Left lung (tissue), 10 donors: ENCODE results near the gene NPAS1. TPM values are rescaled to one million over a fixed set of nuclear protein-coding genes. Genes with fewer than 3 reads are reported as not detected.
A peak's percentile ranks its signal among the peaks of the same experiment; 100 is the strongest.

Experiments used
- ATAC-seq: fragments of 200-7000 bp; cut with Tn5 transposase; one replicate; pipeline ENCODE4 v1.9.1; 2020; ENCODE audit warnings: moderate library complexity
- DNase-seq, 4 donors: peaks; one replicate each; pipeline ENCODE4 v3.0.0-alpha.2; 2013 to 2020
- H3K27ac ChIP-seq, 2 donors: fragments of 200-600 bp; sonication (generic) in 1 of 2; one replicate each; pipeline versions ENCODE4 v1.5.0 to v1.8.0; 2020 to 2021
- H3K27me3 ChIP-seq, 2 donors: fragments of 200-600 bp; sonication (generic) in 1 of 2; one replicate each; pipeline versions ENCODE4 v1.5.0 to v1.8.0; 2020 to 2021
- H3K36me3 ChIP-seq, 2 donors: fragments of 200-600 bp; sonication (generic) in 1 of 2; one replicate each; pipeline versions ENCODE4 v1.5.0 to v1.8.0; 2020 to 2021
- H3K4me1 ChIP-seq, 2 donors: fragments of 200-600 bp; one replicate each; pipeline ENCODE4 v1.8.0; 2021
- H3K4me3 ChIP-seq, 2 donors: fragments of 200-600 bp; sonication (generic) in 1 of 2; one replicate each; pipeline versions ENCODE4 v1.5.0 to v1.8.0; 2020 to 2021; ENCODE audit warnings: mild to moderate bottlenecking in 1 of 2
- H3K9me3 ChIP-seq, 2 donors: fragments of 200-600 bp; sonication (generic) in 1 of 2; one replicate each; pipeline versions ENCODE4 v1.5.0 to v1.8.0; 2020 to 2021
- CTCF ChIP-seq, 2 donors: fragments of 200-600 bp; sonication (generic) in 1 of 2; IDR thresholded peaks; one replicate each; pipeline versions ENCODE4 v1.5.0 to v1.8.0; 2021; ENCODE audit warnings: antibody characterized with exemption in 2 of 2
- intact Hi-C, 2 donors: fragments of 100-400 bp; cut with DNase I; formaldehyde crosslinking; loops; one replicate each; pipeline versions ENCODE4 v1.11.2 to v1.14.2; 2022
- polyA plus RNA-seq, 6 donors: library from polyadenylated mRNA; unstranded; fragments of 120-200 nt; gene quantifications; one replicate each; pipeline ENCODE4 v1.2.1, GENCODE V29; 2013; ENCODE audit not compliant: insufficient read length in 6 of 6
- total RNA-seq, 2 donors: library from RNA; stranded (reverse); fragmentation: NEBNext Ultra II Directional; extraction: Animal tissue kit (Norgen Biotek cat#: 25700); gene quantifications; one replicate each; pipeline ENCODE4 v1.2.1, GENCODE V29; 2021
- donor health status: DM: no; HTN: yes; CAD: no.
- donor health status: DM: no; HTN: no; CAD: no.

The NPAS1 gene
- total and polyA plus RNA-seq, 8 donors, result 0.50 to 2.0 (median 1.3) TPM

- intact Hi-C loops, result loop anchor here in 1 of 2 donors (5.0 kb wide), 1 partner anchor 37 kb away; no protein-coding TSS in a partner anchor
- Histone ChIP-seq H3K4me1 (no peaks in the 10 kb centered on the region), H3K27me3 (no peaks in the 10 kb centered on the region), H3K27ac (no peak overlapping the region), H3K36me3 (peaks cover 0 to 100% of the 10 kb centered on the region in 2 donors), H3K4me3 (no peak overlapping the region), H3K9me3 (no peaks in the 10 kb centered on the region)
- TF ChIP-seq CTCF (IDR thresholded peaks at IDR 0.05), result no peak
- DNase-seq (peak in 1 of 4 donors; percentile 39), ATAC-seq (no peak)
Measured at GRCh38 chr19:47084879-47085439, 65.3 kb downstream of the NPAS1 start.

- DNase-seq, result peak in 1 of 4 donors; percentile 52
- peaks cover 0 to 100% of the 10 kb centered on the region in 2 donors for H3K36me3 ChIP-seq
- no peaks in the 10 kb centered on the region for H3K9me3 ChIP-seq
- no peak overlapping the region for H3K27ac ChIP-seq
- no peak for TF ChIP-seq CTCF (IDR thresholded peaks at IDR 0.05)
- H3K4me3 ChIP-seq, result no peak overlapping the region
- no peaks in the 10 kb centered on the region for H3K27me3 ChIP-seq
- no peak for ATAC-seq
- intact Hi-C loops, result no loop called here
- H3K4me1 ChIP-seq, result no peaks in the 10 kb centered on the region
Measured at GRCh38 chr19:47086280-47086679, 66.6 kb downstream of the NPAS1 start.

- Histone ChIP-seq H3K4me3 (no peak overlapping the region), H3K9me3 (no peaks in the 10 kb centered on the region), H3K36me3 (peaks cover 0 to 98% of the 10 kb centered on the region in 2 donors), H3K27ac (no peak overlapping the region), H3K4me1 (peaks cover 3 to 18% of the 10 kb centered on the region in 2 donors), H3K27me3 (no peaks in the 10 kb centered on the region)
- TF ChIP-seq CTCF (IDR thresholded peaks at IDR 0.05), result no peak
- DNase-seq (peak in 1 of 4 donors; percentile 53), ATAC-seq (no peak)
- intact Hi-C loops, result no loop called here
Measured at GRCh38 chr19:47089767-47090350, 70.2 kb downstream of the NPAS1 start.

GRCh38 chr19:47093254-47093653 lies 73.6 kb downstream of the NPAS1 start:
- Histone ChIP-seq H3K36me3 (peaks cover 0 to 64% of the 10 kb centered on the region in 2 donors), H3K27ac (peak overlapping the region; percentile 86 to 89), H3K9me3 (no peaks in the 10 kb centered on the region), H3K4me3 (no peak overlapping the region), H3K27me3 (no peaks in the 10 kb centered on the region), H3K4me1 (peaks cover 12 to 52% of the 10 kb centered on the region in 2 donors)
- TF ChIP-seq CTCF (IDR thresholded peaks at IDR 0.05), result no peak
- ATAC-seq (no peak), DNase-seq (peak in 1 of 4 donors; percentile 13)
- intact Hi-C loops, result no loop called here

- DNase-seq (no peak), ATAC-seq (no peak)
- H3K27ac ChIP-seq, result peak overlapping the region; percentile 86 to 89
- H3K27me3 ChIP-seq, result no peaks in the 10 kb centered on the region
- H3K4me1 ChIP-seq, result peaks cover 12 to 56% of the 10 kb centered on the region in 2 donors
- no peak overlapping the region for H3K4me3 ChIP-seq
- TF ChIP-seq CTCF (IDR thresholded peaks at IDR 0.05), result no peak
- no peaks in the 10 kb centered on the region for H3K9me3 ChIP-seq
- peaks cover 0 to 58% of the 10 kb centered on the region in 2 donors for H3K36me3 ChIP-seq
- intact Hi-C loops, result no loop called here
Measured at GRCh38 chr19:47093841-47094240, 74.2 kb downstream of the NPAS1 start.
